Brain microvascular endothelial cell (primary cell): ENCODE data around the gene CBFA2T3.

ENCODE experiments used
- DNase-seq: peaks from one replicate; pipeline ENCODE4 v3.0.0-alpha.2; 2020
- H3K27ac ChIP-seq: fragments of 250-450 bp; sonication (Bioruptor Pico); 2 replicates; pipeline ENCODE4 v1.5.1; 2020; ENCODE audit warnings: mild to moderate bottlenecking, moderate library complexity
- H3K27me3 ChIP-seq: fragments of 250-450 bp; sonication (Bioruptor Pico); replicated peaks from 2 replicates; pipeline ENCODE4 v1.5.1; 2020; ENCODE audit warnings: mild to moderate bottlenecking
- H3K36me3 ChIP-seq: fragments of 250-450 bp; sonication (Bioruptor Pico); replicated peaks from 2 replicates; pipeline ENCODE4 v1.5.1; 2020; ENCODE audit warnings: mild to moderate bottlenecking
- H3K4me3 ChIP-seq: 2 replicates; pipeline ENCODE4 v1.5.1; 2011; ENCODE audit warnings: low read depth, mild to moderate bottlenecking, control low read depth, low read length, moderate library complexity
- CTCF ChIP-seq: IDR thresholded peaks from 2 replicates; pipeline ENCODE4 v1.5.1; 2011; ENCODE audit warnings: low read depth, mild to moderate bottlenecking, moderate library complexity, low read length, control low read depth, inconsistent platforms; ENCODE audit errors: missing control alignments
- in situ Hi-C: cut with HindIII; loops from 2 replicates; pipeline ENCODE4 v1.10.0; 2017; ENCODE audit warnings: low sequenced_read_pairs, low pct_ligation_motif_present

CBFA2T3 gene

DNA sequence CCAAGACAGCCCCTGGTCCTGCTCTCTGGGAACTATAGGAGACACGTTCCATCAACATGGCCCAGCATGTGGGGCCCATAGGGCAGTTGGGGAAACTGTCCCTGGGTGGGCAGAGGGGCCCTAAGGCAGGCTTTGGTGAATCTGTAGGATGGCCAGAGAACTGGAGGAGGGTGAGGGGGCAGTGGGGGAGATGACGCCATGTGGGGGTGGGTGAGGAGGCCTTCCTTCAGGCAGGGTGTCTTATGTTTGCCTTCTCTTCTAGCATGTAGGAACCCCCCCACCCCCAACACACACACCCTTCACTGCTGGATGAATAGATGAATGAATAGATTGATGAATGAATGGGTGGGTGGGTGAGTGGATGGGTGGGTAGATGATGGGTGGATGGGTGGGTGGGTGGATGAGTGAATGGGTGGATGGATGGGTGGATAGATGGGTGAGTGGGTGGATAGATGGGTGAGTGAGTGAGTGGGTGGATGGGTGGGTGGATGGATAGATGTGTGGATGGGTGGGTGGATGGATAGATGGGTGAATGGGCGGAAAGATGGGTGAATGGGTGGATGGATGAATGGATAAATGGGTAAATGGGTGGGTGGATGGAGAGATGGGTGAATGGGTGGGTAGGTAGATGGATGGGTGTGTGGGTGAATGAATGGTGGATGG lies 2.5 kb upstream of the CBFA2T3 start:
- Histone ChIP-seq H3K36me3 (no peaks in the 10 kb centered on the region), H3K27me3 (peaks cover 13% of the 10 kb centered on the region), H3K27ac (no peak overlapping the region), H3K4me3 (no peak overlapping the region)
- in situ Hi-C loops = no loop called here
- no peak for TF ChIP-seq CTCF
- no peak for DNase-seq

DNA sequence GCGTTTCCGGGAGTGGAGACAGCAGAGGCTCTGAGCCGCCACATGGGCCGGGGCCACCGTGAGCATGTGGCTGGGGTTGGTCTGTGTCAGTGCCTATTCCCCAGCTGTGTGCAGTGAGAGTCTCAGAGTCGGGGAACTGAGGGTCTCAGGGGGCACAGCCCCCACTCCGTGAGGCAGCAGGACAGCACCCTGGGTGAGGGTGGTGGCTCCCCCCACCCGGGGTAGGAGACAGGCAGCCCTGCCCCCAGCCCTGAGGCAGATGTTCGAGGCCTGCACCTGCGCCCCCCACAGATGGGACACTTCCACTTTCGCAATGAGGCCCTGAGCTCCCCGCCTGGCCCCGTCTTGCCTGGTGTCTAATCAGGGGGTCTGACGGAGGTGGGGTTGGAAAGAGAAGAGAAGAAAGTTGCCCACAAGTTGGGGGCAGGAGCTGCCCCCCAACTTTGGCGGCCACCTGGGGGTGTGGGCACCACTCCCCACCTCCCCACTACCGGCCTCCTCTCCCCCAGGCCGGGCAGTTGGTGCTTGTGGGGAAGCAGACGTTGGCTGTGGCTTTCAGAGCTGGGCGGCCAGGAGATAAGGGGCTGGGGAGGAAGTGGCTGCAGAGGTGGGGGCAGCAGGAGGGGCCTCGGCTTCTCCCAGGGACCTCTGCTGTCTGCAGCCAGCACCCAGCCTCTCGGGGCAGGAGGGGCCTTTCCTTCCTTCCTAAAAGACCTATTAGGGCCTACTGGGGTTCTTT lies 1.8 kb upstream of the CBFA2T3 start:
- H3K36me3 ChIP-seq = no peaks in the 10 kb centered on the region
- no peak for TF ChIP-seq CTCF
- no peak for DNase-seq
- in situ Hi-C loops = no loop called here
- no peak overlapping the region for H3K27ac ChIP-seq
- peaks cover 15% of the 10 kb centered on the region for H3K27me3 ChIP-seq
- H3K4me3 ChIP-seq = no peak overlapping the region

GRCh38 chr16:88977812-88978607 lies 1.0 kb upstream of the CBFA2T3 start:
- no peak for DNase-seq
- TF ChIP-seq CTCF = no peak
- peaks cover 11% of the 10 kb centered on the region for H3K27me3 ChIP-seq
- no peaks in the 10 kb centered on the region for H3K36me3 ChIP-seq
- in situ Hi-C loops = no loop called here
- H3K27ac ChIP-seq = no peak overlapping the region
- H3K4me3 ChIP-seq = no peak overlapping the region

DNA sequence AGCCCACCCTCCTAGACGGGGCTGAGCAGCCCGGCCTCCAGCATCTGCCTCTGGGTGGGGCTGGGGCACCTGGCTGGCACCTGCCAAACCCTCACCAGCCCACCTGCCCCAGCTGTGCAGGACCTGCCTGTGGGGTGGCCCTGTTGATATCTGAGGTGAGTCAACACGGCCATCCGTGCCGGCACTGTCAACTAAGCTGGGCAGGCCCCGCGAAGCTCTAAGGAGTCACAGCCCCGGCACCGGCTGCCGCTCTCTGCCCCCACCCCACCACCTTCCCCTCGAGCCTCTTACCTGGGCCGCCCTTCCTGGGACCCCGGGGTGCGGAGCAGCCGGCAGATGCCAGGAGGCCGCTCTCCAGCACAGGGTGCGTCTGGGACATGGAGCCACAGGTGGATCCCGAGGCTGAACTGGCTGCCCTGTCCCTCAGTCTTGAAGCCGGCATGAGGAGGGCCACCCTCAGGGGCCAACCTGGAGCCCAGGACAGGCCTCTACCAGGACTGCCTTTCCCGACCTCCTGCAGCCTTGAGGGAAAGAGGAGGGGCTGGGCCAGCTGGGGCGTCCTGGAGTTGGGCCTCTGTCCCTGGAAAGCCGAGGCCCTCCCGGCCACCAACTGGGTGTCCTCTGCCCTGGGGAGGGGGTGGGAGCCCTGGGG lies 515 bp downstream of the CBFA2T3 start:
- no peak overlapping the region for H3K4me3 ChIP-seq
- no peak for TF ChIP-seq CTCF
- in situ Hi-C loops = no loop called here
- DNase-seq = no peak
- H3K27me3 ChIP-seq = peaks cover 23% of the 10 kb centered on the region
- no peaks in the 10 kb centered on the region for H3K36me3 ChIP-seq
- H3K27ac ChIP-seq = no peak overlapping the region

DNA sequence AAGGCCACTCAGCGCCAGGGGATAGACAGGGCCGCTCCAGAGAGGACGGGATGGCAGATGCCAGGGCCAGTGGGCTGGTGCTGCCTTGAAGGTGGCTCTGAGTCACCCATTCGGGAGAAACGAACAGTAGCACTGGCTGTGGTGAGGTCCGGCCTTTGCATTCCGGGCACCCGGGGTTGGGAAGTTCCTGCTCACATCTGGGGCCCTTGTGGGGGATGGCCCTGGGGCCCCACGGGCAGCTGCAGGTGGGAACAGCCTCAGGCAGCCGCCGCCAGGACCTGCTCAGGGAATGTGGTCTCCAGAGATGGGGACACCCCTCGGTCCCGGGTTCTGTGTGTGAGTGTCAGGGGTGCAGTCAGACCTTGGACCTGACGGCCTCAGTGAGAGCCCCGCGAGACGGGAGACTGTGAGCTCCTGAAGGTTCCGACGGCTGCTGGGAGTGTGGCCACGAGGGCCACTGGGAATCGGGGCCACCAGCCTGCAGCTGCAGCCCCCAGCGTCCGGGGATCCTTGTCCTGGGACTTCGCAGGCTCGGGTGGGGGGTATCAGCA lies 1.4 kb downstream of the CBFA2T3 start:
- Histone ChIP-seq H3K36me3 (no peaks in the 10 kb centered on the region), H3K27me3 (peaks cover 29% of the 10 kb centered on the region), H3K27ac (no peak overlapping the region), H3K4me3 (no peak overlapping the region)
- no peak for DNase-seq
- in situ Hi-C loops = no loop called here
- TF ChIP-seq CTCF = no peak
